ENCODE measurements around the gene GLI1. TPM values are rescaled to one million over a fixed set of nuclear protein-coding genes. Genes with fewer than 3 reads are reported as not detected.
A peak's percentile ranks its signal among the peaks of the same experiment; 100 is the strongest.

Gene GLI1
- total RNA-seq, 4 donors from 2014 or later = 0.09 to 0.60 (median 0.19) TPM; not detected in 1

DNA sequence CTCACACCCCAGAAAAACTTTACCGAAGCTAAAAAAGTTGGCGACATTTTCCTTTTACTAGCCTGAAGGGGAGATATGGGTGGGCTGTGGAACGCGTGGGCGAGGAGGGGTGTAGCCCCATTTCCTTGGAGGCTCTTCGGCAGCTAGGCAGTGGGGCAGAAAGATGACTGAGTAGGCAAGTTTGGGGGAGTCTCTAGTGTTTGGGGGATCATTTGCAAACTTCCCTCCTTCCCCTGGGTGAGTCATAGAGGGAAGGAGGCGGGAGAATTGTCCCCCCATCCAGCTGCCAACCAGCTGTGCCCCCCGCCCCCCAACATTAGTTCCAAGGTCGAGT is 2.3 kb downstream of the GLI1 start:
- TF ChIP-seq, protein P1, sequence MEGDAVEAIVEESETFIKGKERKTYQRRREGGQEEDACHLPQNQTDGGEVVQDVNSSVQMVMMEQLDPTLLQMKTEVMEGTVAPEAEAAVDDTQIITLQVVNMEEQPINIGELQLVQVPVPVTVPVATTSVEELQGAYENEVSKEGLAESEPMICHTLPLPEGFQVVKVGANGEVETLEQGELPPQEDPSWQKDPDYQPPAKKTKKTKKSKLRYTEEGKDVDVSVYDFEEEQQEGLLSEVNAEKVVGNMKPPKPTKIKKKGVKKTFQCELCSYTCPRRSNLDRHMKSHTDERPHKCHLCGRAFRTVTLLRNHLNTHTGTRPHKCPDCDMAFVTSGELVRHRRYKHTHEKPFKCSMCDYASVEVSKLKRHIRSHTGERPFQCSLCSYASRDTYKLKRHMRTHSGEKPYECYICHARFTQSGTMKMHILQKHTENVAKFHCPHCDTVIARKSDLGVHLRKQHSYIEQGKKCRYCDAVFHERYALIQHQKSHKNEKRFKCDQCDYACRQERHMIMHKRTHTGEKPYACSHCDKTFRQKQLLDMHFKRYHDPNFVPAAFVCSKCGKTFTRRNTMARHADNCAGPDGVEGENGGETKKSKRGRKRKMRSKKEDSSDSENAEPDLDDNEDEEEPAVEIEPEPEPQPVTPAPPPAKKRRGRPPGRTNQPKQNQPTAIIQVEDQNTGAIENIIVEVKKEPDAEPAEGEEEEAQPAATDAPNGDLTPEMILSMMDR (IDR thresholded peaks at IDR 0.05) = no peak
- DNase-seq (ENCODE audit: low spot score) (no peak), ATAC-seq (ENCODE audit: low FRiP score) (peak; percentile 18)

DNA sequence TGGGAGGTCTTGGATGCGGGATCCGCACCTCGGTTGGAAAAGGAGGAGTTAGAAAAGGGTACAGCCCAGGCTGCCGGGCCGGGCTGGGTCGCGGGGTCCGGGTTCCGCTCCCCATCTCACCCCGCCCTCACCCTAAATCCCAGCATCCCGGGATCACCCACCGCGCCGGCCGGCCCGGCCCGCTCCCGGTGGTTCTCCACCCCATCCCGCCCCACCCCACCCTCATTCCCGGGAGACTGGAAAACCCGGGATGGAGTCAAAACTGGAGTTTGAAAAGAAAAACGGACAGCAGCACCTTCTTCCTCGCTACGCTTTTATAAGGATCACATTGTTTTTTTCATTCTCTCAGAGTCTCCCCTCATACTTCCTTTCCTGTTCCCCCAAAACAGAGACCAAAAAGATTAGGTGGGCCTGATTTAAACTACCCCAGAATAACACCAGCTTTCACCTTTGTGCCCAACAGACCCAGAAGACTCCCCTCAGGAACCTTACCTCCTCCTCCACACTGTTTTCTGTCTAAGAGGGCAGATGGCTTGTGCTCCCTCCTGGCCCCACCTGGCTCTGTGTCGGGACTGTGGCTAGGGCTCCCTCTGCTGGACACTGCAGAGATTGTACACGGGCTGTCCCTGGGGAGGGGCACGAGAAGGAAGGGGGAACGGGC is 2.8 kb downstream of the GLI1 start:
- peak; percentile 66 for DNase-seq (ENCODE audit: low spot score)
- TF ChIP-seq, protein P1 (IDR thresholded peaks at IDR 0.05) = peak in 2 of 3 donors; percentile 49 to 81

DNA sequence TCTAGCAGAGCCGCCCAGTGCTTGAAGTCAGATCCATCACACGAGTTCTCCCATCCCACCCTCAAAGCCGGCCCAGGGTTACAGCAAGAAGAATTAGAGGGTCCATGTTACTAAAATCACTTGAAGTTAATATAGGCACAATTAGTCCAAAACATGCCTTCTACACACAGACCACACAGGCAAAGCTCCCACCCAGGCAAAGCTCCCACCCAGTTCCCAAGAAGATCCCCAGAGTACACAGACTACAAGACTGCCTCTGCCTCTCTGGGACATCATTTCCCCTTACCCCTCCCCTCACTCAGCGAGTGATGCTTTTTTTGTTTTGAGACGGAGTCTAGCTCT is 3.3 kb downstream of the GLI1 start:
- TF ChIP-seq, protein P1 (IDR thresholded peaks at IDR 0.05) = no peak
- ATAC-seq (ENCODE audit: low FRiP score) (no peak), DNase-seq (ENCODE audit: low spot score) (no peak)

More for the DNA sequence above, 2.8 kb downstream of the GLI1 start:
- peak; percentile 78 for ATAC-seq (ENCODE audit: low FRiP score)

DNA sequence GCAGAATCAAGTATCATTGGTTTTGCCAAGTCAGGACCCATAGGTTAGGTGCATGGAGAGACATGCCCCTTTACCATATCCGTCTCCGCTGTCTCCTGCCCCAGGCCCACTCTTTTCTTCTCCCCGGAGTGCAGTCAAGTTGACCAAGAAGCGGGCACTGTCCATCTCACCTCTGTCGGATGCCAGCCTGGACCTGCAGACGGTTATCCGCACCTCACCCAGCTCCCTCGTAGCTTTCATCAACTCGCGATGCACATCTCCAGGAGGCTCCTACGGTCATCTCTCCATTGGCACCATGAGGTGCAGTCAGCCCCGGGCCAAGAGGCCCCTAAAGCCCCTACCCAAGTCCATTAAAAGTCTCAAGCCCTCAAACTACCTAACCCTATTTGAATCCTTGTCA is 5.0 kb downstream of the GLI1 start:
- DNase-seq (ENCODE audit: low spot score) = no peak
- TF ChIP-seq, protein P1 (IDR thresholded peaks at IDR 0.05) = no peak
- ATAC-seq (ENCODE audit: low FRiP score) = no peak

DNA sequence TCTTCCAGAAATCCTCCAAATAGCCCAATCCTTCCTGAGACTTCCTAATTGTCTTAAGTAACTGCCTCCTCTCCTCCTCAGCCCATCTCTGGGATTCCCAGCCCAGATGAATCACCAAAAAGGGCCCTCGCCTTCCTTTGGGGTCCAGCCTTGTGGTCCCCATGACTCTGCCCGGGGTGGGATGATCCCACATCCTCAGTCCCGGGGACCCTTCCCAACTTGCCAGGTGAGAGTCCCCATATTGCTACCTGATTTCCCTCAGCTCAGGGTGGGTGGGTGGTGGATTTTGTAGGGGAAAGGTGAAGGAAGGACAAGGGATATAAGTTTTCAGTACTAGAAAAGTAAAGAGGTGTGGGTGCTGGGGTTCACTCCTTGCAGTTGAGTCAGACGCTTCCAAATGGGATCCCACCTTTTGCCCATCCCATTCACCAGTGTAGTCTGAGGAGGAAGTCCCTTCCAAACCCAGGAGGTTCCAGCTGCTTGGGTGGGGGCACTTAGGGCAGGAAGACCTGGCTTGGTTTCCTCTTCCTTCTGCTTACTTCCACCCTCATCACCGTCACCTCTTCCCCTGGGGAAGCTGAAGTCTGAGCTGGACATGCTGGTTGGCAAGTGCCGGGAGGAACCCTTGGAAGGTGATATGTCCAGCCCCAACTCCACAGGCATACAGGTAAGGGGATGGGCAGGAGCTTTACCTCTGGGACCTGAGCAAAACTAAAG is 5.6 kb downstream of the GLI1 start:
- TF ChIP-seq, protein P1 (IDR thresholded peaks at IDR 0.05) = no peak
- DNase-seq (ENCODE audit: low spot score) (no peak), ATAC-seq (ENCODE audit: low FRiP score) (no peak)

DNA sequence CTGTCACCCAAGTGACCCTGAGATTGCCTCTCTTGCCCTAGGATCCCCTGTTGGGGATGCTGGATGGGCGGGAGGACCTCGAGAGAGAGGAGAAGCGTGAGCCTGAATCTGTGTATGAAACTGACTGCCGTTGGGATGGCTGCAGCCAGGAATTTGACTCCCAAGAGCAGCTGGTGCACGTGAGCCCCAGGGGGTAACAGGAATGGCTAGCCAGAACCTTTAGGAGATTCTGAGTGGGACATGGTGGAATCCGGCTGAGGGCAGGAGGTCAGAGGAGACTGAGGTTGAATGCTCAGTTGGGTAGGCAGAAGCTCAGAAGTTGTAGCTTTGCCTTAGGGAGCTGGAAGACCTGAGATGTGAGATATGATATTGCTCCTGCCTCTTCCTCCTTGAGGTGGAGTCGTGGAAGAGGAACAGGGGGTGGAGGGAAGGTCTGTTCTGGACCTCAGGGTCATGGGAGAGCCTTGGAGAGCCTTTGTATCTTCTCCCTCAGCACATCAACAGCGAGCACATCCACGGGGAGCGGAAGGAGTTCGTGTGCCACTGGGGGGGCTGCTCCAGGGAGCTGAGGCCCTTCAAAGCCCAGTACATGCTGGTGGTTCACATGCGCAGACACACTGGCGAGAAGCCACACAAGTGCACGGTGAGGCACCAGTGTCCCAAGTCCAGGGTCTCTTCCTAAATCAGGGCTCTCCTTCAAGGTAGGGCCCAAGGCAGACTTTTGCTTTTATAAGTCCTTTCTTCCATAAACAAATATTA is 6.3 kb downstream of the GLI1 start:
- no peak for DNase-seq (ENCODE audit: low spot score)
- TF ChIP-seq, protein P1 (IDR thresholded peaks at IDR 0.05) = no peak
- ATAC-seq (ENCODE audit: low FRiP score) = no peak
